ENCODE measurements around the gene DCXR. TPM values are rescaled to one million over a fixed set of nuclear protein-coding genes. Genes with fewer than 3 reads are reported as not detected.
A peak's percentile ranks its signal among the peaks of the same experiment; 100 is the strongest.

The DCXR gene
- total RNA-seq, 1 donor from 2014 or later = 219 TPM

DNA sequence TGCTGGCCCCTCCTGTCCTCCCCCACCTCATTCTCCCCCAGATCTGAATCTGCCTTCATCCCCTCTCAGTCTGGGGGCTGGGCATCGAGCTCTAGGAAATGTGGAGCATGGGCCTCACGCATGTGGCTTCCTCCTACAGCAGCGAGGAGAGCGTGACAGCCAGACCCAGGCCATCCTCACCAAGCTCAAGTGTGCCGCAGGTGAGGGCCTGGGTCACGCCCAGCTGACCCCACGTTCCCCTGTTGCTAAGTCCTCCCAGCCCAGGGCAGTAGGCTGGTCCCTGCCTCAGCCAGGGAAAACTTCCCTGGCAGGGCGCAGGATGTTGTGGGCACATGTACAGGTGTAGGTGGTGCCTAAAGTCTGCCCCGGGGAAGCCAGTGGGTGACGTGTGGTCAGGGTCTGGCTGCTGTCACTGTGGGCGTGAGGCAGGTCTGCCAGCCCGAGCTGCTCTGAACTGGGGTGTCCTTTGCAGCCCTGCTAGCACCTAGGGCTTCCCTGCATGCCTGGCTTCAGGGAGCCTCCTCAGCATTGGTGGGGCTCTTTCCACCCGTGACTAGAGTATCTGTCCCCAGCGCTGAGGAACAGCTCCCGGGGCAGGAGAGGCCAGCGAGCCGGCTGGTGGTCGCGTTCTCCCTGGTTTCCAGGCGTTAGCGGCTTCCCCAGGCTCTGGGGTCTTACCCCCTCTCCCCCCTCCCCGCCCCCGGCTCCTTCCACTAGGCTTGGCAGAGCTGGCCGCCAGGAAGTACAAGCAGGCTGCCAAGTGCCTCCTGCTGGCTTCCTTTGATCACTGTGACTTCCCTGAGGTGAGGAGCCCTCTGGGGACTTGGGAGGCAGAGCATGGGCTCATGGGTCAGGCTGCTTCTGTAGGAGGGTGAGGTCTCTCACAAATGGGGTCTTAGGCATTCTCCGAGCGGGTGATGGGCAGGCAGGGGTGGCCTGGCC, 17.8 kb upstream of the DCXR start:
- Histone ChIP-seq H3K27me3 (ENCODE audit: low read depth) (no peaks in the 10 kb centered on the region), H3K4me3 (no peak overlapping the region), H3K36me3 (peaks cover 69% of the 10 kb centered on the region), H3K27ac (replicated peaks) (no peak overlapping the region), H3K9me3 (replicated peaks) (no peaks in the 10 kb centered on the region), H3K4me1 (peaks cover 33% of the 10 kb centered on the region)
- no peak for DNase-seq
- TF ChIP-seq, protein P1, sequence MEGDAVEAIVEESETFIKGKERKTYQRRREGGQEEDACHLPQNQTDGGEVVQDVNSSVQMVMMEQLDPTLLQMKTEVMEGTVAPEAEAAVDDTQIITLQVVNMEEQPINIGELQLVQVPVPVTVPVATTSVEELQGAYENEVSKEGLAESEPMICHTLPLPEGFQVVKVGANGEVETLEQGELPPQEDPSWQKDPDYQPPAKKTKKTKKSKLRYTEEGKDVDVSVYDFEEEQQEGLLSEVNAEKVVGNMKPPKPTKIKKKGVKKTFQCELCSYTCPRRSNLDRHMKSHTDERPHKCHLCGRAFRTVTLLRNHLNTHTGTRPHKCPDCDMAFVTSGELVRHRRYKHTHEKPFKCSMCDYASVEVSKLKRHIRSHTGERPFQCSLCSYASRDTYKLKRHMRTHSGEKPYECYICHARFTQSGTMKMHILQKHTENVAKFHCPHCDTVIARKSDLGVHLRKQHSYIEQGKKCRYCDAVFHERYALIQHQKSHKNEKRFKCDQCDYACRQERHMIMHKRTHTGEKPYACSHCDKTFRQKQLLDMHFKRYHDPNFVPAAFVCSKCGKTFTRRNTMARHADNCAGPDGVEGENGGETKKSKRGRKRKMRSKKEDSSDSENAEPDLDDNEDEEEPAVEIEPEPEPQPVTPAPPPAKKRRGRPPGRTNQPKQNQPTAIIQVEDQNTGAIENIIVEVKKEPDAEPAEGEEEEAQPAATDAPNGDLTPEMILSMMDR (IDR thresholded peaks at IDR 0.05; ENCODE audit: borderline replicate concordance) = no peak
- intact Hi-C loops (cut with micrococcal nuclease) = no loop called here

- intact Hi-C loops (cut with micrococcal nuclease) = no loop called here
- Histone ChIP-seq H3K4me1 (peaks cover 41% of the 10 kb centered on the region), H3K4me3 (no peak overlapping the region), H3K27me3 (ENCODE audit: low read depth) (no peaks in the 10 kb centered on the region), H3K27ac (replicated peaks) (no peak overlapping the region), H3K9me3 (replicated peaks) (no peaks in the 10 kb centered on the region), H3K36me3 (peaks cover 69% of the 10 kb centered on the region)
- no peak for DNase-seq
- TF ChIP-seq, protein P1 (IDR thresholded peaks at IDR 0.05; ENCODE audit: borderline replicate concordance) = no peak
Measured at GRCh38 chr17:82054351-82055022, 17.0 kb upstream of the DCXR start.

DNA sequence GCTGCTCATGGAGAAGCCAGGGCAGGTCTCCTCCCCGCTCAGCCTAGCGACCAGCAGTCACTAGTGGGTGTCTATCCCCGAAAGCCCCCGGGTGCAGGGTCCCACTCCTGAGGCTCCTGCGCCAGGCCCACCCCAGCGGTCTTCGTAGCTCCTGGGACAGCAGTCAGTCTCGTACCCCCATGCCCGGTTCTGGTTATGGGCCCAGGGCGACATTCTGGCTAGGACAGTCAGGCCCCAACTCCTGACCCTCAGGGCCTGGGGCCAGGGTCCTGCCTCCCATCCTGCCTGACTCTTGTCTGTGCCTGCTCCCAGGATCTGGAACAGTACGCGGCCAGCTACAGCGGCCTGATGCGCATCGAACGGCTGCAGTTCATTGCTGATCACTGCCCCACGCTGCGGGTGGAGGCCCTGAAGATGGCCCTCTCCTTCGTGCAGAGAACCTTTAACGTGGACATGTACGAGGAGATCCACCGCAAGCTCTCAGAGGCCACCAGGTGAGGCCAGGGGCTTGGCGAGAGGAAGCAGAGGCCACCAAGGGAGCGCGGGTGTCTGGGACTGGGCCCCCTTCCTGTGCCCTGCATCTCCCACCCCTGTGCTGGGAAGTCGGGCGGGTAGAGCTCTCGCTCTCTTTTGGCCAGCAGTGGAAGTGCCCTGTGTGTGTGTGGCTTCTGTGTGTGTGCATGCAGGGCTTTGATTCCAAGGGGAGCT, 16.2 kb upstream of the DCXR start:
- H3K4me3 ChIP-seq = peak overlapping the region; percentile 91
- H3K27ac ChIP-seq (replicated peaks) = no peak overlapping the region
- H3K27me3 ChIP-seq (ENCODE audit: low read depth) = no peaks in the 10 kb centered on the region
- intact Hi-C loops (cut with micrococcal nuclease) = no loop called here
- H3K4me1 ChIP-seq = peaks cover 44% of the 10 kb centered on the region
- TF ChIP-seq, protein P1 (IDR thresholded peaks at IDR 0.05; ENCODE audit: borderline replicate concordance) = no peak
- no peaks in the 10 kb centered on the region for H3K9me3 ChIP-seq (replicated peaks)
- peaks cover 70% of the 10 kb centered on the region for H3K36me3 ChIP-seq
- DNase-seq = no peak

DNA sequence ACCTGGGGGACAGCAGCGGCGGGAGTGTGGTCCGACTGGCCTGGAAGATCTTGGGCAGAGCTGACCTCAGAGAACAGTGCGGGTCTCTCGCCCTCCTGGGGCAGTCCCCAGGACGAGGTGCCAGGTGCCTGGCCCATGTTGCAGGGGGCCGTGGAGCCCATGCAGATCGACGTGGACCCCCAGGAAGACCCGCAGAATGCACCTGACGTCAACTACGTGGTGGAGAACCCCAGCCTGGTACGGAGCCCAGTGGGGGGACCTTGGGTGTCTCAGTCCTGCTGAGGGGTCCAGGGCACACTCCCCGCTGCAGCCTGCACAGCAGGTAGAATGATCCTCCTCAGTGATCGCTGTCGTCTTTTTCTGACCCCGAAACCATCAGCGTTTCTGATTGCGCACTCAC, 15.6 kb upstream of the DCXR start:
- Histone ChIP-seq H3K27ac (replicated peaks) (no peak overlapping the region), H3K36me3 (peaks cover 70% of the 10 kb centered on the region), H3K9me3 (replicated peaks) (no peaks in the 10 kb centered on the region), H3K27me3 (ENCODE audit: low read depth) (no peaks in the 10 kb centered on the region), H3K4me1 (peaks cover 44% of the 10 kb centered on the region), H3K4me3 (peak overlapping the region; percentile 91)
- TF ChIP-seq, protein P1 (IDR thresholded peaks at IDR 0.05; ENCODE audit: borderline replicate concordance) = no peak
- no peak for DNase-seq
- intact Hi-C loops (cut with micrococcal nuclease) = no loop called here

GRCh38 chr17:82052638-82053059, 15.2 kb upstream of the DCXR start:
- peak overlapping the region; percentile 91 for H3K4me3 ChIP-seq
- H3K9me3 ChIP-seq (replicated peaks) = no peaks in the 10 kb centered on the region
- no peaks in the 10 kb centered on the region for H3K27me3 ChIP-seq (ENCODE audit: low read depth)
- DNase-seq = no peak
- H3K36me3 ChIP-seq = peaks cover 70% of the 10 kb centered on the region
- intact Hi-C loops (cut with micrococcal nuclease) = no loop called here
- peaks cover 44% of the 10 kb centered on the region for H3K4me1 ChIP-seq
- TF ChIP-seq, protein P1 (IDR thresholded peaks at IDR 0.05; ENCODE audit: borderline replicate concordance) = no peak
- peak overlapping the region; percentile 75 for H3K27ac ChIP-seq (replicated peaks)

Data from left ventricle myocardium inferior (tissue), 1 donor.